ENCODE data around the gene GNA12.

DNA sequence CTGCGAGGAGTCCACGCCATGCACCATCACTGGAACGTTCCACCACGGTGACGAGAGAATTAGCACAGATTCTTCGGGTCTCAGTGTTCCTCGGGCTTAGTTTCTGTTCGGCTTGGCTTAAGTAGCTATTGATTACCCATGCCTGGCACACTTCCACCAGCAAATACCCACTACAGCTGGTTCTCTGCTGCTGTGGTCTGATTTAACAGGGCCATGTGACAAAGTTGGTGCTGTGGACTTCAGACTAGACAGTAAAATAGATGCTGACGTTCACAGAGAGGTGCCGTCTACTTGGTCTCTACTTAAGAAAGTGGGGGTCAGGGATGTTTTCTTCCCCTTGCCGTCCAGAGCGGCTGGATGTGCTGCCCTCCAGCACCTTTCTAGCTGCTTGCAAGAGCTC lies 11.6 kb downstream of the GNA12 start:
- TF ChIP-seq CTCF (IDR thresholded peaks at IDR 0.05 in 4 of 5, conservative IDR thresholded peaks at IDR 0.05 in 1 of 5) (no peak), POLR2A (IDR thresholded peaks at IDR 0.05) (no peak)
